GM23338 (cell line): ENCODE data around the gene LRRC28. TPM values are rescaled to one million over a fixed set of nuclear protein-coding genes. Genes with fewer than 3 reads are reported as not detected.

Experiments used
- ATAC-seq: fragments of 200-7000 bp; cut with Tn5 transposase; 3 replicates; pipeline ENCODE4 v1.9.1; 2020
- DNase-seq: peaks from one replicate; pipeline ENCODE4 v3.0.0-alpha.2; 2015; ENCODE audit warnings: low spot score
- H2AFZ ChIP-seq: fragments of 200-600 bp; sonication (generic); 2 replicates; pipeline ENCODE4 v1.8.0; 2016; ENCODE audit warnings: antibody characterized with exemption, mild to moderate bottlenecking, moderate library complexity
- H3F3A ChIP-seq: fragments of 200-600 bp; sonication (generic); replicated peaks from 2 replicates; pipeline ENCODE4 v1.8.0; 2017; ENCODE audit warnings: antibody characterized with exemption, mixed run types, low read depth
- H3K27ac ChIP-seq: fragments of 200-600 bp; sonication (generic); 2 replicates; pipeline ENCODE4 v1.6.1; 2016; ENCODE audit warnings: low read depth
- H3K27me3 ChIP-seq: fragments of 200-600 bp; sonication (generic); 2 replicates; pipeline ENCODE4 v1.8.0; 2016; ENCODE audit warnings: mild to moderate bottlenecking, mixed run types, moderate library complexity; ENCODE audit not compliant: insufficient read depth
- H3K36me3 ChIP-seq: fragments of 200-600 bp; sonication (generic); 2 replicates; pipeline ENCODE4 v1.8.0; 2016; ENCODE audit warnings: mild to moderate bottlenecking; ENCODE audit not compliant: insufficient read depth
- H3K4me1 ChIP-seq: fragments of 200-600 bp; sonication (generic); 2 replicates; pipeline ENCODE4 v1.8.0; 2016; ENCODE audit warnings: mild to moderate bottlenecking, moderate library complexity; ENCODE audit not compliant: insufficient read depth
- H3K4me2 ChIP-seq: fragments of 200-600 bp; sonication (generic); 2 replicates; pipeline ENCODE4 v1.7.1; 2017; ENCODE audit warnings: mixed run types
- H3K4me3 ChIP-seq: fragments of 200-600 bp; sonication (generic); 2 replicates; pipeline ENCODE4 v1.6.1; 2016; ENCODE audit warnings: mixed run types
- H3K79me2 ChIP-seq: fragments of 200-600 bp; sonication (generic); replicated peaks from 2 replicates; pipeline ENCODE4 v1.8.0; 2017; ENCODE audit warnings: mild to moderate bottlenecking; ENCODE audit not compliant: insufficient read depth
- H3K9me2 ChIP-seq: fragments of 200-600 bp; sonication (generic); 2 replicates; pipeline ENCODE4 v1.8.0; 2017; ENCODE audit not compliant: insufficient read depth
- H4K20me1 ChIP-seq: fragments of 200-600 bp; sonication (generic); replicated peaks from 2 replicates; pipeline ENCODE4 v1.8.0; 2017; ENCODE audit warnings: mild to moderate bottlenecking; ENCODE audit not compliant: insufficient read depth
- H3K27ac Mint-ChIP-seq: 2 replicates; pipeline ENCODE4 v1.8.0; 2020; ENCODE audit warnings: inconsistent platforms, mild to moderate bottlenecking, moderate library complexity, mixed read lengths
- H3K27me3 Mint-ChIP-seq: 3 replicates; pipeline ENCODE4 v1.8.0; 2022; ENCODE audit warnings: low read depth, mild to moderate bottlenecking, moderate library complexity, mixed read lengths, inconsistent platforms; ENCODE audit not compliant: insufficient read depth, poor library complexity
- H3K36me3 Mint-ChIP-seq: 3 replicates; pipeline ENCODE4 v1.8.0; 2021; ENCODE audit warnings: low read depth, mild to moderate bottlenecking, inconsistent platforms, moderate library complexity, mixed read lengths
- H3K4me1 Mint-ChIP-seq: 3 replicates; pipeline ENCODE4 v1.8.0; 2020; ENCODE audit warnings: mild to moderate bottlenecking, inconsistent platforms, mixed read lengths
- H3K4me3 Mint-ChIP-seq: 3 replicates; pipeline ENCODE4 v1.8.0; 2021; ENCODE audit warnings: moderate library complexity, mild to moderate bottlenecking, inconsistent platforms, mixed read lengths
- H3K9me3 Mint-ChIP-seq: 3 replicates; pipeline ENCODE4 v1.8.0; 2020; ENCODE audit warnings: moderate library complexity, mild to moderate bottlenecking, inconsistent platforms, mixed read lengths
- ETS1 ChIP-seq: IDR thresholded peaks from 2 replicates; pipeline ENCODE4 v1.6.1; 2016; ENCODE audit warnings: antibody characterized with exemption
- EZH2 ChIP-seq: fragments of 200-600 bp; sonication (generic); IDR thresholded peaks from one replicate; pipeline ENCODE4 v1.8.0; 2017; ENCODE audit warnings: antibody characterized with exemption, mild to moderate bottlenecking, low read depth; ENCODE audit not compliant: unreplicated experiment
- EZH2phosphoT487 ChIP-seq: fragments of 200-600 bp; sonication (generic); IDR thresholded peaks from one replicate; pipeline ENCODE4 v1.8.1; 2018; ENCODE audit warnings: antibody characterized with exemption; ENCODE audit not compliant: unreplicated experiment
- POLR2AphosphoS5 ChIP-seq: IDR thresholded peaks from 2 replicates; pipeline ENCODE4 v1.6.1; 2016; ENCODE audit warnings: antibody characterized with exemption, low read depth
- STAT1 ChIP-seq: IDR thresholded peaks from one replicate; pipeline ENCODE4 v1.6.1; 2016; ENCODE audit warnings: antibody characterized with exemption; ENCODE audit not compliant: unreplicated experiment
- ZNF114 ChIP-seq: fragments of 250-450 bp; sonication (Bioruptor Pico); IDR thresholded peaks from 2 replicates; pipeline ENCODE4 v1.5.0; 2020; ENCODE audit warnings: mild to moderate bottlenecking, moderate library complexity
- ZNF331 ChIP-seq: fragments of 250-450 bp; sonication (Bioruptor Pico); IDR thresholded peaks from 2 replicates; pipeline ENCODE4 v1.5.0; 2020; ENCODE audit warnings: low read depth, mild to moderate bottlenecking, moderate library complexity
- ZNF462 ChIP-seq: fragments of 250-450 bp; sonication (Bioruptor Pico); IDR thresholded peaks from 2 replicates; pipeline ENCODE4 v1.5.0; 2020; ENCODE audit warnings: mild to moderate bottlenecking, moderate library complexity
- polyA plus RNA-seq: library from polyadenylated mRNA; unstranded; fragments of >200 nt; fragmentation: Nextera tagmentation; extraction: Ambion mirVana; gene quantifications from 2 replicates; pipeline ENCODE4 v1.2.1, GENCODE V29; 2016
- total RNA-seq: library from RNA; depleted of rRNA; stranded (reverse); fragments of >200 nt; shearing (Covaris generic); gene quantifications from 2 replicates; pipeline ENCODE4 v1.2.3, GENCODE V29; 2014

The LRRC28 gene
- total and polyA plus RNA-seq, 2 experiments from 2014 or later = 12.9 to 28.4 TPM

- Histone ChIP-seq H3K27ac (no peak overlapping the region), H3K4me2 (no peak overlapping the region), H4K20me1 (no peaks in the 10 kb centered on the region), H3F3A (no peaks in the 10 kb centered on the region), H2AFZ (no peak overlapping the region), H3K4me3 (no peak overlapping the region), H3K36me3 (no peaks in the 10 kb centered on the region), H3K79me2 (no peaks in the 10 kb centered on the region), H3K9me2 (no peaks in the 10 kb centered on the region), H3K27me3 (no peaks in the 10 kb centered on the region), H3K4me1 (no peaks in the 10 kb centered on the region)
- Mint-ChIP-seq H3K4me1 (peaks cover 8% of the 10 kb centered on the region; the same call in 2 of the 3 replicates), H3K4me3 (no peak overlapping the region), H3K27me3 (no peaks in the 10 kb centered on the region), H3K27ac (no peak overlapping the region), H3K9me3 (no peaks in the 10 kb centered on the region; the same call in 2 of the 3 replicates), H3K36me3 (no peaks in the 10 kb centered on the region; the same call in 2 of the 3 replicates)
- ATAC-seq (no peak), DNase-seq (no peak)
- TF ChIP-seq ZNF331 (no peak), ETS1 (no peak), POLR2AphosphoS5 (no peak), ZNF114 (CRISPR knock-in tag) (no peak), EZH2phosphoT487 (no peak), STAT1 (no peak), ZNF462 (CRISPR knock-in tag) (no peak), EZH2 (no peak)
Observed at GRCh38 chr15:99424978-99425656, 173.8 kb downstream of the LRRC28 start.
